Activated T-helper 1 cell treated with anti-CD3 and anti-CD28 coated beads, Interleukin-2, amount 50 U/mL, for 16 hours (primary cell): ENCODE data around the gene AK8.
"Not testable (repeated sequence)": the region's sequence is repeated elsewhere in the genome, so short reads cannot be mapped to it uniquely, and the experiment has no call there.

Source experiments
- DNase-seq, 2 donors: peaks; one replicate each; pipeline ENCODE4 v3.0.0-alpha.2; 2020; ENCODE audit warnings: low read depth in 1 of 2, low spot score in 1 of 2

The AK8 gene

GRCh38 chr9:132774886-132775285 is 103.2 kb downstream of the AK8 start:
- no peak for DNase-seq

- DNase-seq: no peak
These were observed 104.2 kb downstream of the AK8 start for GRCh38 chr9:132773764-132774339.

- DNase-seq: no peak
These were observed 105.0 kb downstream of the AK8 start for GRCh38 chr9:132773093-132773492.

- not testable (repeated sequence) for DNase-seq
These were observed 106.3 kb downstream of the AK8 start for GRCh38 chr9:132771752-132772151.

- DNase-seq: no peak
These were observed 107.2 kb downstream of the AK8 start for GRCh38 chr9:132770770-132771310.

GRCh38 chr9:132769906-132770769 is 107.9 kb downstream of the AK8 start:
- DNase-seq: peak; percentile 33 to 35

GRCh38 chr9:132768932-132769905 is 108.9 kb downstream of the AK8 start:
- peak; percentile 29 to 34 for DNase-seq

GRCh38 chr9:132763574-132763973 is 114.5 kb downstream of the AK8 start:
- DNase-seq: no peak

- no peak for DNase-seq
These were observed 115.2 kb downstream of the AK8 start for GRCh38 chr9:132762896-132763295.

GRCh38 chr9:132761602-132762001 is 116.5 kb downstream of the AK8 start:
- no peak for DNase-seq

GRCh38 chr9:132760057-132760456 is 118.0 kb downstream of the AK8 start:
- DNase-seq: no peak

GRCh38 chr9:132757016-132757415 is 121.1 kb downstream of the AK8 start:
- no peak for DNase-seq

- no peak for DNase-seq
These were observed 121.8 kb downstream of the AK8 start for GRCh38 chr9:132756214-132756845.

GRCh38 chr9:132755096-132755495 is 123.0 kb downstream of the AK8 start:
- no peak for DNase-seq

GRCh38 chr9:132754236-132754635 is 123.8 kb downstream of the AK8 start:
- DNase-seq: no peak

- DNase-seq: no peak
These were observed 124.5 kb downstream of the AK8 start for GRCh38 chr9:132753593-132753880.

GRCh38 chr9:132752877-132753592 is 125.0 kb downstream of the AK8 start:
- no peak for DNase-seq

- DNase-seq: no peak
These were observed 127.4 kb downstream of the AK8 start for GRCh38 chr9:132750668-132751067.

- DNase-seq: no peak
These were observed 128.8 kb downstream of the AK8 start for GRCh38 chr9:132749306-132749705.

- DNase-seq: no peak
These were observed 129.6 kb downstream of the AK8 start for GRCh38 chr9:132748450-132748849.
